Islet of Langerhans (tissue), 1 donor: Measurements from ENCODE around the gene HIGD2A.

Source experiments
- FAIRE-seq: peaks from one replicate; lab custom pipeline; 2011; peaks lifted over from hg19 to GRCh38; lab: Jason Lieb, UNC

HIGD2A gene

DNA sequence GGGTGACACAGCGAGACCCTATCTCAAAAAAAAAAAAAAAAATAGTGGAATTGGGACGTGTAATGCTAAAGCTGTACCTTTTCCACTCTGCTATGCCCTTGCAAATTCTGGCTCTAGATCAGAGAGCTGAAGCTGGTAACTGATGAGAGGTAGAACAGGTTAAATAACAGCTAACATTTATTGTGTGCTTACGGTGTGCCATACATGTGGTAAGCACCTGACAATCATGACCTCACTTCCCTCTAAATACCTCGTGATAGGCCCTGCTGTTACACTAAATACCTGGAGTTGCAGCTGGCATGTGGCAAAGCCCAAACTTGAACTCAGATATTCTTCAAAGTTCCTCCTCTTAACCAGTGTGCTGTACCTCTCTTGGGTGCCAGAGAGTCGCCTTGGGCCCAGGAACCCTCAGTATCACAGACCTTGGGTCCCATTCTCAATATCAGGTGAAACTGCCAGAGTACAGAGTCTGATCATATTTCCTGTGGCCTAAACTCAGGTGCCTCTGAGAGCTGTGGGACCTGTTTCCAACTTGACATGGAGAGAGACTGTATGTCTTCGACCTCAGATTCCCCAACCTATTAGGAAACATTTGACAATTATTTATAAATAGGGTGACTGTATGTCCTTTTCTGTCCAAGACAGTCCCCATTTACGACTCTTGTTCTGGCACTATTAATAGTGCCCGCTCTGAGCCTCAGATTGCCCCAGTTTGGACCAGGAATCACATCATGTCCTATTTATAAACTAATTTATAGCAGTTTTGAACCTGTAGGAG, 18.4 kb upstream of the HIGD2A start:
- FAIRE-seq = no peak

DNA sequence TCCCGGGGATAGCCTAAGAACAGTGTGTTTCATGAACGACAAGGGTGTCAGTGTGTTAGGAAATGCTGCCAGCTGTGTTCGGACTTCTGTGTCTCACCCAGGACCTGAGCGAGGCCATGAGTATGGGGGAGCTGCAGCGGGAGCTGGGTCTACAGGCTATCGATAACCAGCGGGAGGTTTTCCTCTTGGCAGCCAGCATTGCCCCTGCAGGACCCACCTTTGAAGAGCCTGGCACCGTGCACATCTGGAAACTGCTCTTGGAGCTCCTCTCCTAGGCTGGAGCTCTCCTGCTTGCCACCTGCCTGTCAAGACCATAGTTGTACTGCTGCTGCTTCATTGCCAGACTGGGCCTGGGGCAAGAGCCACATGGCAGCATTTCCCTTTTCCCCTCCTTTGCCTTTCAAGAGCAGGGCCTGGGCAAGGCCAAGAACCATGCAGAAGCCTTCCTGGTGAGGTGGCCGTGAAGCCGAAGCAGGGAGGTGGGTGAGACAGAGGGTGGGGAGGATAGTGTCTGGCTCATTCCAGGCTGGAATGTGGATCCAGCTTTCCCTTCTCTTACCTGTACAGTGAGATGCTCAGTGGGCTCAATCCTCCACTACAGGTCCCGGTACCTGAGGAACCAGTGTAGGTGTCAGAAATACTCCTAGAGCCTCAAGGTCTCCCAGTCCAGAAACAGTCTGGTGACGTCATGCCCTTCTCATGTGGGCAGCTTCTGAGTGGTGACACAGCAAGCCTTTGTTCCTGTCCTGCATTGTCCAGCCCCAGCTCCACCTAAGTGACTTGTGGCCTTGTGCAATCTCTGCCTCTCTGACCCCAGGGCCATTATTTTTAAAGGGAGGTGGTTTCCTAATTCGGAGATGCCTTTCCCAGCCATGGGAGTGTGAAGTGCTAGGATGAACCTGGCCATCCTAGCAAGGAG, 16.7 kb upstream of the HIGD2A start:
- no peak for FAIRE-seq

- FAIRE-seq = no peak
Measured at GRCh38 chr5:176373100-176373818, 15.3 kb upstream of the HIGD2A start.

DNA sequence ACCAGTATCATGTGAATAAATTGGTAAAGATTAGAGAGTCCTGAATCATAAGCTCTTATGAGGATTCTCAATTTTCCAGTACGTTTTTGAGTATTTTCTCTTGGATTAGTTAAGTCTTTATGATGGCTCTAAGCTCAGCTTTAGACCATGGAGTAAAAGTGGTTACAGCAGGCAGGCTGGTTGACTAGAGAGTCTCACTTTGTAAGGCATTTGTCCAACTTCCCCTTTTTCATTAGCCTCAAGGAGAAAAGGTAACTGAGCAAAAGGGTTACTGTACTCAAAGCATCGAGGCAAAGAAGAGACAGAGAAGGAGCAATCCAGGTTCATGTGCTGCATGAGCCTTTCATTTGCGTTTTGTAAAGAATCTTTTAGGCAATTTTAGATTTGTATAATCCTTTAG, 8.7 kb upstream of the HIGD2A start:
- FAIRE-seq = no peak

GRCh38 chr5:176381423-176381822, 7.1 kb upstream of the HIGD2A start:
- no peak for FAIRE-seq

DNA sequence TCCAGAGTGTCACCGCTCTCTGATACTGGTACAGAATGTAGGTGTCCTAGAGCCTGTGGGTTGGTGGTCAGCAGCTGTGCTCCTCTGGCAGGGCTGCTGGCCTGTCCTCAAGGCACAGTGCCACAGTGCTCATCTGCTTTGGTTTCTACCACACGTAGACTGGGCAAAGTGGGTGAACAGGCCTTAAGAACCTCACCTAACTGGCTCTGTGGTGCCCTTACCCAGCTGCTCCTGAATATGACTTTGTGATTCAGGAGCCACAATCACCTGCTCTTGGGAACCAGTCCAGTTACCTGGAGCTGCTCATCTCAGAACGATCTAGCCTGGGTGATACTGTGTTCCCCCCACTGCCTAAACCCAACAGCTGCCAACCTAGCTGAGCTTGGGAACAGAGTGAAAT, 6.6 kb upstream of the HIGD2A start:
- FAIRE-seq = no peak

DNA sequence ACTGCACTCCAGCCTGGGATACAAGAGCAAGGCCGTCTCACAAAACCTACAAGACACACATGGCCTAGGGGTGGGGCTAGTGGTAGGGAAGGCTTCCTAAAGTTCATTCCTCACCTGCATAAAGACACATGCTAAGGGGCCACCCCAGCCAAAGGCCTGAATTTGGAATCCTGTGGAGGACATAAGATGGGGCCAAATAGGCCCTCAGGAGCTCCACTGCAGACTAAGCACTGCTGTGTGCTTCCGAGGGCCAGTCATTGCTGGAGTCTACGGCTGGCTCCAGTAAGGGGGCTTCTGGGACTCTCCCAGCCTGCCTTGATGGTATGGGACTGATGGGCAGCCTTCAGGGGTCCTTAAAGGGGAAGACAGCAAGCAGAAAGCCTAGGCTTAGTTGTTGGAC, 5.8 kb upstream of the HIGD2A start:
- FAIRE-seq = no peak

GRCh38 chr5:176383248-176383905, 5.2 kb upstream of the HIGD2A start:
- no peak for FAIRE-seq

GRCh38 chr5:176383961-176384360, 4.6 kb upstream of the HIGD2A start:
- no peak for FAIRE-seq

GRCh38 chr5:176384366-176384930, 4.1 kb upstream of the HIGD2A start:
- no peak for FAIRE-seq

DNA sequence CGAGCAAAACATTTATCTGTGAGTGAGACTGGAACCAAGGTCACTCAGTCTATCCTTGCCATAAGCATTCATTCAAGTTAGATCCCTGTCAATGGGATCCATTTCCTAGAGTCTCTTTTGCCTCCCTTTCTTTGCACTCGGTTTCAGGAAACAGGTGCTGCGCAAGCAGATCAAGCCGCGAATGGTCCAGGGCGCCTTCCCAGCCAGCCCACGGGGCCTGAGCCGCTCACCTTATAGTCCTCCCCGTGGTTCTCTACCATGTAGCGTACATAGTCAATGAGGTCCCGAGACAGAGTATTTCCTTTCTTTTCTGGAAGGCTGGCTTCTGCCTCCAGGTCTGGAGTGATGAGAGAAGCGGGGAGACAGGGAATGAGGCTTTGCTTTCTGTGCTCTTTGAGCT, 3.6 kb upstream of the HIGD2A start:
- FAIRE-seq = no peak

GRCh38 chr5:176386491-176386890, 2.1 kb upstream of the HIGD2A start:
- FAIRE-seq = no peak

GRCh38 chr5:176387384-176387925, 1.1 kb upstream of the HIGD2A start:
- FAIRE-seq = no peak

- FAIRE-seq = no peak
Measured at GRCh38 chr5:176388003-176388443, 528 bp upstream of the HIGD2A start.

DNA sequence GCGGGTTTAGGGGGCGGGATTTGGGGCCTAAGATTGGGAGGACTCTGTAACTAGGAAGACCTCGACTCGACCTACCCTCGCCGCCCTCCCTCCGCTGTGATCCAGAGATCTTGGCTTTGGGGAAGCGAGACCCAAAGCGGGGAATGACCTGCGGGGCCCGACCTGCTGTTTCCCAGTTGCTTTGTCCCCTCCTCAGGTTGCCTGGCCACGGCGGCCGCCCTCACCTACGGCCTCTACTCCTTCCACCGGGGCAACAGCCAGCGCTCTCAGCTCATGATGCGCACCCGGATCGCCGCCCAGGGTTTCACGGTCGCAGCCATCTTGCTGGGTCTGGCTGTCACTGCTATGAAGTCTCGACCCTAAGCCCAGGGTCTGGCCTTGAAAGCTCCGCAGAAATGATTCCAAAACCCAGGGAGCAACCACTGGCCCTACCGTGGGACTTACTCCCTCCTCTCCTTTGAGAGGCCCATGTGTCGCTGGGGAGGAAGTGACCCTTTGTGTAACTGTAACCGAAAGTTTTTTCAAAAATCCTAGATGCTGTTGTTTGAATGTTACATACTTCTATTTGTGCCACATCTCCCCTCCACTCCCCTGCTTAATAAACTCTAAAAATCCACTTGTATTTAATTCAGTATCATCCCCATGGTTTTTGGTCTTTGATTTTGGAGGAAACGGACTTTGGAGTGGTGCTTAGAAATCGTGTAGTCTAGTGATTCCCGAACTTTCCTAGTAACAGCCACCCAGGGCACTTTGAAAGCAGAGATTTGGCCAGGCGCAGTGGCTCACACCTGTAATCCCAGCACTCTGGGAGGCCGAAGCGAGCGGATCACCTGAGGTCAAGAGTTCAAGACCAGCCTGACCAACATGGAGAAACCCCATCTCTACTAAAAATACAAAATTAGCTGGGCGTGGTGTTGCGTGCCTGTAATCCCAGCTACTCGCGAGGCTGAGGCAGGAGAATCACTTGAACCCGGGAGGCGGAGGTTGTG, 878 bp downstream of the HIGD2A start:
- no peak for FAIRE-seq

DNA sequence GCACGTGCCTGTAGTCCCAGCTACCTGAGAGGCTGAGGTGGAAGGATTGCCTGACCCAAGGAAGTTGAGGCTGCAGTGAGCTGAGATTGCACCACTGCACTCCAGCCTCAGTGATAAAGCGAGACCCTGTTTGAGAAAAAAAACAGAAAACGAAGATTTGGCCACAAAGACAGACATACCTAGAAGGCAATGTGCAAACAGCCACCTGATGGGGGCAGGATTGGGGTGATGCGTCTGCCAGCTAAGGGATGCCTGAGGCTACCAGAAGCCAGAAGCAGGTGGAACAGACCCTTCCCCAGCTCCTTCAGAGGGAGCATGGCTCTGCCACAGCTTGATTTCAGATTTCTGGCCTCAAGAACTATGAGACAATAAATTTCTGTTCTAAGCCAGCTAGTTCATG, 2.9 kb downstream of the HIGD2A start:
- no peak for FAIRE-seq

GRCh38 chr5:176391999-176392398, 3.4 kb downstream of the HIGD2A start:
- no peak for FAIRE-seq

DNA sequence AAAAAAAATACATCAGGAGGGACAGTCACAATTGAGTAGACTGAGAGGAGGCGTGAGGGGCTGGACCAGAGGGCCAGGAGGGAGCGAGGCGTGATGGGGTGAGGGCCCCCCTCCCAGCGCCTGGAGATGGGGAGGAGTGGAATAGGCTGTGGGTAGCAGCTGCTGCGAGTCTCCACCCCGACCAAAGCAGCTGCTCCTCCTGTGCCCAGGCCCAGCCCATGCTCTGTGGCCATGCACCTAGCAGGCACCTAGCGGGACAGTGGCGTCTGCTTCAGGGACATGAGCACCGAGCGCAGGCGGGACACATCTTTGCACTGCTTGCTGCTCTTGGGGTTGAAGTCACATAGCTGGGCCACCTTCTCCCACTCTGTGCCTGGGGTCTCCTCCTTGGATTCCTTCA, 4.0 kb downstream of the HIGD2A start:
- no peak for FAIRE-seq

DNA sequence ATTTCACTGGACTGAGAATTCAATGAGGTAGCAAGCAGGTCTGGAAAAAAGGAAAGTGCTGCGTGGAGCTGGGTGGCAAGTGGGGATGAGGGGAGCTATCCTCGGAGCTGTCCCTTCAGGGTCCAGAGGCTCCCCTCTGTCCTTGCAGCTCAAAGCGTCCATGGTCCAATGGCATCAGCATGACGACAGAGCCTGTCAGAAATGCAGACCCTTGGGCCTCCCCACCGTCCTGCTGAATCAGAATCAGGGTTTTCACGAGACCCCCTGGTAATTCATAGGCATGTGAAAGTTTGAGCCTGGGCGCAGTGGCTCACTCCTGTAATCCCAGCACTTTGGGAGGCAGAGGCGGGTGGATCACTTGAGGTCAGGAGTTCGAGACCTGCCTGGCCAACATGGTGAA, 5.5 kb downstream of the HIGD2A start:
- no peak for FAIRE-seq
